NCI-H510A (cell line): ENCODE measurements around the gene AGFG2.

Experiments
- DNase-seq: peaks from one replicate; lab custom pipeline; 2025; lab: John Stamatoyannopoulos, UW

The AGFG2 gene

DNA sequence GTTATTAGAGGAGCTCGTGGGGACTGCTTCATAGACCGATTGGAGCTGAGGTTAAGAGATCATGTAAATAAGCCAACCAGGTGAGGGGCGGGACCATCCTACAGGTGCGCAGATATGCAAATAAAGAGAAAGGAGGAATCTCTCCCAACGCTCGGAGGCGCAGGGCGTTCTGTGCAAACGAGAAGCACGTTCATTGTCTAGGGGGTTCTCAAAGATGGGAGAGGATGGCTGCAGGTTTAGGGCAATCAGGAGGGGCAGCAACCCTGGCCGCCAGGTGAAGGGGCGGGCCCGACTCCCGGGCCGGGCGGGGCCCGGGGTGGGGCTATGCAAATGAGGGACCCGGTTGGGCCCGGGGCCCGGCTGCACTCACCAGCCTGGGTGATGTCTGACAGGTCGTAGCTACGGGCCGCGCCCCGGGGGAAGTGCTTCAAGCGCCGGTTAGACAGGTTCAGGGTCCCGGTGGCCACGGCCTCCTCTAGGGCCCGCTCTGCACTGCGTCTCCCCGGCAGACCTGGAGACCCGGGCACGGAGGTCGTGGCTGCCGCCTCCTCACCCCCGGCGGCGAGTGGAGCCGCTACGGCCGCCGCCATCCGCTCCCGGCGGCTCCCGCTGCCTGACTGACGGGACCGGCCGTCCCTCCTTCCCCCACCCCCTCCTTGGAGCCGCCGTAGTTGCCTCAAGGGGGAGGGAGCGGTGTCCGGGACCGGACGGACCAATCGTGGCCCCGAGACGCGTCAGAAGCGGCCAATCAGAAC lies 46.7 kb downstream of the AGFG2 start, which contains the start of gene LRCH4:
TSS of gene LRCH4 (minus strand) at position 619 of the 755 bp plus-strand sequence. CDS start at position 590, 29 bp downstream.
- DNase-seq: no peak

DNA sequence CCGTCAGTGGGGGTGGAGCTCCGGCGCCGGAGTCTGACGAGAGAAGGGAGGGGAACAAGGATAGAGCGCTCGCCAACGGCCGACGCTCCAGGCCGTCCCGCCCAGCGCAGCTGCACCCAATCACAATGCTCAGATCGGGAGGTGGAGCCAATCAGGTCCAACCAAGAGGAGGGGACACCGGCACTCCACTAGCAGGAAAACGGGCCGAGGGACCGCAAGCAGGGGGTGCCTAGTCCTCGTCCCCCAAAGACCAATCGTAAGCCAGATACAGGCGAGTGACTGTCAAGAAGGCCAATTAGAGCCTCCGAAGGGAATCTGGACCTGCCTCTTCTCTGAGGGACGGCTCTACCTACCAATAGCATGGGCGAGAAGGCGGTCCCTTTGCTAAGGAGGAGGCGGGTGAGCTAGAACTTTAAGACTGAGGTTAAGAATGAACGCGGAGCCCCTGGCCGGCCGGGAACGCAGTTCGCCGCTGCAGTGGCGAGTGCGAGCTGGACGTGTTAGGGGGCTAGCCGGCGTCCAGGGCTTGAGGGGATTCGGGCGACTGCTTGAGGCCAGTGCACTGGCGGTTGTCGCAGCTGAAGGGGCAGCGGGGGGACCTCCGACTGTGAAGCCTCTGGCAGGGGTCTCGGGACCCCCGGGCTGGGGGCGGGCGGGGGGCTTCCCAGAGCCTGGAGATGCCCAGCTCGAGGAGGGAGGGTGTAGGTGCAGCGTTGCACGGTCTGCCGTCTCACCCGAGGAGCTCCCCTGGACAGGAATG lies 47.4 kb downstream of the AGFG2 start, which contains the start of gene FBXO24:
TSS of gene FBXO24 (plus strand) at position 63 of the 760 bp plus-strand sequence. CDS start at position 361, 298 bp downstream.
- peak; percentile 96 for DNase-seq

DNA sequence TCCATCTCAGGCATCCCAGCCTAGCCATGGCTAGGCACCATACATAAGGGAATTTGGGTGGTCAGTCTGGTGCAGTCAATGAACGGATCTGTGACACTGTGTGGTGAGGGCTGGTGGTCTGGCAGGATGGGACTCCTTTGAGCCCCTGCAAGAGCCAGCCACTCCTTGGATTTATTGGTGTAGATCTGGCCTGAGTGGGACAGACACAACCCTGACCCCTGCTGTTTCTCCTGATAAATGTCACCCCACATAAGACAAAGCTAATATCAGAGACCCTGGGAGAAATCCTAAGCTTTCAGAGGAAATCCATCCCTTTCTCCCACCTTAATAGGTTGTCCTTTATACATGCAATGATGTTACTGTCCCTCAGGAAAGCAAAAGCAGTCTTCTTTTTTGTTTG lies 49.4 kb downstream of the AGFG2 start:
- no peak for DNase-seq

DNA sequence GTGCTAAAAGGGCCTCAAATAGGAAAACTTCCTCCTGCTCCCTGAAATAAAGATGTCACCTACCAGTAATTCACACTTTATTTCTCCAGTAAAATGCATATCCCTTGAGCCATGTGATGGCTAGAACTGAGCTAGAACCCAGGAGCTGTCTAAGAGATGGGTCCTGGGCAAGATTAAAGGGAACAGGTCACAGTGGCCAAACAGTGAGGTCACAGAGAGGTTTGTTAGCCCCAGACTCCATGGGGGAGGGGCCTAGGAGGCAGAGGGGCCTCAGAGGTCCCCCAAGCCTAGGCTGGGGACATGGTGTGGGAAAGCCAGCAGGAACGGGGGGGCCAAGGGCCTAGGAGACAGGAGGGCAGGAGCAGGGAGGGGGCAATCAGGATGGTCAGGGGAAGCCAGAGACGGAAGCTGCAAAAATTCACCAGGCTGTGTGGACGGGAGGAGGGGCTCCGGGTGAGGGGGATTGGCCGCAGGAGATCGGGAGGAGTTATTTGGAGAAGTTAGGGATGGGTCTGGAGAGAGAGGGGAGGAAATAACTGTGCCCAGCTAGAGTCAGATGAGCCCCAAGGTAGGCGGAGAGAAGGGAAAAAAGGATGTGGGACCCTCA lies 50.4 kb downstream of the AGFG2 start:
- DNase-seq: no peak

DNA sequence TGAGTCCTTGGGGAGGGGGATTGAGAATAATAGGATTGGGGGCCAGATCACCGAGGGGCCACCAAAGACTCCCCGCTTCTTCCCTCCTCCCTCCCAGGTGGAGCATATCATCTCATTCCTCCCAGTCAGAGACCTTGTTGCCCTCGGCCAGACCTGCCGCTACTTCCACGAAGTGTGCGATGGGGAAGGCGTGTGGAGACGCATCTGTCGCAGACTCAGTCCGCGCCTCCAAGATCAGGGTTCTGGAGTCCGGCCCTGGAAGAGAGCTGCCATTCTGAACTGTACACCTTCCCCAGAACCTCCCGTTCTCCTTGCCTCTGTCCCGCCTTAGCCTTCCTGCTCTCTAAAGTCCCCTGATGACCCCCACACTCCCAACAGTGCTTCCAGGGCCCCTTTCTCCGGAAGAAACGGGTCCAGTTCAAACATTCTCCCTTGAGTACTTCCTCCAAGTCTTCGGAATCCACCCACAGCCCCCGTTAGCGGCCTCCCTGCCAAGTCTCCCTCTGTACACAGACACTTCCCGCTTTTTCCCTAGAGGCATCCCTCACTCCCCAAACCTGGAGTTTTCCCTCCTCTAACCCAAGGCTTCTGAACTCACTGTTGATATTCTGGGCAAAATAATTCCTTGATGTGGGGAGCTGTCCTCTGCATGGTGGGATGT lies 51.2 kb downstream of the AGFG2 start:
- DNase-seq: no peak

DNA sequence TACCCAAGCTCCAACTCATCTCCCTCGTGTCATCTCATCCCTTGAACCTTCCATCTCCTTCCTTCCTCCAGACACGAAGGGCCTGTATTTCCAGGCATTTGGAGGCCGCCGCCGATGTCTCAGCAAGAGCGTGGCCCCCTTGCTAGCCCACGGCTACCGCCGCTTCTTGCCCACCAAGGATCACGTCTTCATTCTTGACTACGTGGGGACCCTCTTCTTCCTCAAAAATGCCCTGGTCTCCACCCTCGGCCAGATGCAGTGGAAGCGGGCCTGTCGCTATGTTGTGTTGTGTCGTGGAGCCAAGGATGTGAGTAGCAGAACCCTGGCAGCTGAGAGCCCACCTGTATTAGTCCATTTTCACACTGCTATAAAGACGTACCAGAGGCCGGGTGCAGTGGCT lies 52.6 kb downstream of the AGFG2 start:
- DNase-seq: no peak

DNA sequence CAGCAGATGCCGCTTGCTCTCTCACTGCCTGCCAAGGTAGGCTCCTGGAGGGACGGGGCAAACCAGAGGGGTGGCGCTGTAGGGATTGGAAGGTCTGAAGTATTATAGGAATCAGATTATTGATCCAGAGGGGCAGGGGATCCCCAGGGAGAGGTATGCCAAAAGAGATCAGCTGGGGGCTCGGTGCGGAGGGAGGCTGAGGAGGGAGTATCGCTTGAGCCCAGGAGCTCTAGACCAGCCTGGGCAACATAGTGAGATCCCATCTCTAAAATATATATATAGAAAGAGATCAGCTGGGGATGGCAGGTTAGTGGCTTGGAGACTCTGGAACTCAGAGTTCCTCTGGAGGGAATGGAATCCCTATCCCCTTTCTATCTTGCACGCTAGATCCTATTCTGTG lies 56.2 kb downstream of the AGFG2 start:
- no peak for DNase-seq

DNA sequence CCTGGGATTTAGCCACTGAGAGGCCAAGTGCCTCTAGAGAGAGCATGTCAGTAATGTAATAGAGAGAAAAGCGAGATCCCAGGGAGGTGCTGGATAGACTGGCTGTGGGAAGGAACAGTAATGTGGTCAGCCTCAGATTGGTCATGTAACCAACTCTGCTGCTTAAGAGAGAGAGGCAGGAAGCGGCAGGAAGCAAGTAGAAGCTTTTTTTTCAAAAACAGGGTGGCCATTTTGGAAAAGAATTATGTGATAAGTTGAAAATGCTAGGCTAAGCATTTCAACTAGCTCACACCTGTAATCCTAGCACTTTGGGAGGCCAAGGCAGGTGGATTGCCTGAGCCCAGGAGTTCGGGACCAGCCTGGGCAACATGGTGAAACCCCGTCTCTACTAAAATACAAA lies 59.4 kb downstream of the AGFG2 start:
- no peak for DNase-seq

DNA sequence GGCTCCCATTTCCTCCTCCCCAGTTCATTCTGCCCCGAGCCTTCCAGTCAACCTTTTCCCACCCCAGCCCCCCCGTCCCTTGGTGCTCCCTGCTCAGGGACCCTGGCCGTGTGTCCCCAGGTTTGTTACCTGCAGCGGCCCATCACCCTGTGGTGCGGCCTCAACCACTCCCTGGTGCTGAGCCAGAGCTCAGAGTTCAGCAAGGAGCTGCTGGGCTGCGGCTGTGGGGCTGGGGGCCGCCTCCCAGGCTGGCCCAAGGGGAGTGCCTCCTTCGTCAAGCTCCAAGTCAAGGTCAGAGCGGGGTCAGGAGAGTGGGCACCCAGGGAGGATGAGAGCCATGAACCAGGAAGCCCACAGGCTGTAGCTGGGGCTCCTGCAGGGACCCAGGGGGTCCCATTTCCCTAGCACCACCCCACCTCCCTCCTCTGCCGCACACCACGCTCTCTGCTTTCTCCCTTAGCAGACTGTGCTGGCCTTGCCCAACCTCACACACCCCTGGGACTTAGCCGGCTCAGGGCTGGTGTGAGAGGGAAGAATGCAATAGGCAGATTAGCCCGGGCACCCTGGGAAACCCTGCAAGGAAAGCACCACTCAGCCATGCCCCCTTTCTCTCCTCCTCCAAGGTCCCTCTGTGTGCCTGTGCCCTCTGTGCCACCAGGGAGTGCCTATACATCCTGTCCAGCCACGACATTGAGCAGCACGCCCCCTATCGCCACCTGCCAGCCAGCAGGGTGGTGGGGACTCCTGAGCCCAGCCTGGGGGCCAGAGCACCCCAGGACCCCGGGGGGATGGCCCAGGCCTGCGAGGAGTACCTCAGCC lies 61.1 kb downstream of the AGFG2 start:
- no peak for DNase-seq

DNA sequence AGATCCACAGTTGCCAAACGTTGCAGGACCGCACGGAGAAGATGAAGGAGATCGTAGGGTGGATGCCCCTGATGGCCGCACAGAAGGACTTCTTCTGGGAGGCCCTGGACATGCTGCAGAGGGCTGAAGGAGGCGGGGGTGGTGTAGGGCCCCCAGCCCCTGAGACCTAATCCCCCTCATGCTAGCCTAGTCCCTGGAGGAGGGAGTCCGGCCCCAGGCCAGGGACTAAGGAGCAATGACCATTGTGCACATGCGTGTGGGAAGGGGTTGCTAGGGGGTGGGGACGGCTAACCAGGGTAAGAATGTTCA lies 61.7 kb downstream of the AGFG2 start:
- DNase-seq: no peak

DNA sequence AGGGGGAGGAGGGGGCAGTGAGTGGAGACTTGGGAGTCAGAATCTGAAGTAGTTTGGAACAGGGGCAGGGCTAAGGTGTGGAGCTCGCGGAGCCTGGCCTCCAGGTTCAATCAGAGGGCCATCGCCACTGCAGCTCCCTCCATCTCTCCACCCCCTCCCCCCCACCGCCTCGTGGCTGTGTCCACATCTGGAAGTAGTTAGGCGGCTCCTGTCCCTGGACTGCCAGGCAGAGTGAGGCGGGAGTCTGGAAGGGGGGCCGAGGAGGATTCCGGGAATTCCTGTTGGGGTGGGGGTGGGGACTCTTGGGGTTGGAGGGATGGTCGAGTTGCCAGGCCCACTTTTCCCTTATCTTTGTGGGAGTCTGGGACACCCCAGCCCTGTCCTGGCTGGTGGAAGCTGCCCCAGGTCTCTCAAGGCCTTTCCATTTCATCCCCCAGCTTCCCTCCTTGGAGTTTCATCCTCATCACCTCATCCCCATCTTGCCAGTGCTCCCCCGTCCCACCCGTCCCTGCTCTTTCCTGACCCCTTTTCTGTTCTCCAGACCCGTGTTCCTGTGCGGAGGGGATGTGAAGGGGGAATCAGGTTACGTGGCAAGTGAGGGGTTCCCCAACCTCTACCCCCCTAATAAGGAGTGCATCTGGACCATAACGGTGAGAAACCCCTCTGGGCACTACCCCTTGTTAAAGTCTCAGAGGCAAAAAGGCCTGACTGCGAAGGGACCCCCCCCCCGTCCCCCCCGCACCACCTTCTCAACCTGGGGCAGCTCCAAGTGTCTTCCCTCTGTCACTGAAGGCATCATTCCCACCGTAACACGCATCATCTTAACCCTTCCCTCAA lies 64.1 kb downstream of the AGFG2 start:
- no peak for DNase-seq

DNA sequence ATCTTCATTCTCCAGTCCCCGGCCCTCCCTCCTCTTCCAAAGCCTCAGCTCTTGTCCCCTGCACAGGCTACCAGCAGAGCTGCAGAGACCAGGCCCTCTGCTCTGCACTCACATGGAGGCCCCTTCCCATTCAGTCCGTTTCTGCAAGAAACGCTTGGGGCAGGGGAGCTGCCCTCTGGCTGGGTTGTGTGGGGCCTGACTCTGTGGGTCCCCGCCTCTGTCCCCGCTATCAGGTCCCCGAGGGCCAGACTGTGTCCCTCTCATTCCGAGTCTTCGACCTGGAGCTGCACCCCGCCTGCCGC lies 64.7 kb downstream of the AGFG2 start:
- DNase-seq: no peak

DNA sequence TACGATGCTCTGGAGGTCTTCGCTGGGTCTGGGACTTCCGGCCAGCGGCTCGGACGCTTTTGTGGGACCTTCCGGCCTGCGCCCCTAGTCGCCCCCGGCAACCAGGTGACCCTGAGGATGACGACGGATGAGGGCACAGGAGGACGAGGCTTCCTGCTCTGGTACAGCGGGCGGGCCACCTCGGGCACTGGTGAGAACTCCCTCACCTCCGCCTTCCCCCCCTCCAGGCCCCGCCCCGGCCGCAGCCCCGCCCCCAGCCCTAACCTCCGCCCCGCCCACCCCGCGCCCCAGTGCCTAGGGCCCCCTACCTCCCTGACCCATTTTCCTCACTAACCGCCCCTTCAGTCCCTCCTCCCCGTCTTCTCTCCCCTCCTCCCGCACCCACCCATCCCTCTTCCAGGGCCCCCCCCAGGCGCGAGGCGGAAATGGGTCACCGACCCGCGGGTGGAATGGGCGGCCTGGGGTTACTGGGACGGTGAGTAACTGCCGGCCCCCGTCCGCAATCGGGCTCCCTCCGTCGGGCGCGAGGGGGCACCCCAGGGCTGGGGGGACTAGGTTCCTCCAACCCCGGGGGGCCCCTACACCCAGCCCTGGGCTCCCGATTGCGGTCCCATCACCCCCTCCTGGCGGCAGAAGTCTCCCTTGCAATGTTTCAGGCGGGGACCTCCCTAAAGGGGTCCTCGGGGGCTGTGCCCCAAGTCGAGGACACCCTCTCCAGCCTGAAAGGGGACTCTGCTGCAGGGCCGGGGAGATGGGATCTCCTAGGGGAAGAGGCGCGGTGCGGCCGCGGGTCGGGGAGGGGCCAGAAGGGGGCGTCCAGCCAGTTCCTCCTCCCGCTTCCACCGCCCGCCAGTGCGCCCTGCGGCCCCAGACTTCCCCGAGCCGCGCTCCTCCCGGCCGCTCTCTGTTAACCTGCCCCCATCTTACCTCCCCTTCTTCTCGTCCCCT lies 65.3 kb downstream of the AGFG2 start:
- DNase-seq: peak; percentile 44

DNA sequence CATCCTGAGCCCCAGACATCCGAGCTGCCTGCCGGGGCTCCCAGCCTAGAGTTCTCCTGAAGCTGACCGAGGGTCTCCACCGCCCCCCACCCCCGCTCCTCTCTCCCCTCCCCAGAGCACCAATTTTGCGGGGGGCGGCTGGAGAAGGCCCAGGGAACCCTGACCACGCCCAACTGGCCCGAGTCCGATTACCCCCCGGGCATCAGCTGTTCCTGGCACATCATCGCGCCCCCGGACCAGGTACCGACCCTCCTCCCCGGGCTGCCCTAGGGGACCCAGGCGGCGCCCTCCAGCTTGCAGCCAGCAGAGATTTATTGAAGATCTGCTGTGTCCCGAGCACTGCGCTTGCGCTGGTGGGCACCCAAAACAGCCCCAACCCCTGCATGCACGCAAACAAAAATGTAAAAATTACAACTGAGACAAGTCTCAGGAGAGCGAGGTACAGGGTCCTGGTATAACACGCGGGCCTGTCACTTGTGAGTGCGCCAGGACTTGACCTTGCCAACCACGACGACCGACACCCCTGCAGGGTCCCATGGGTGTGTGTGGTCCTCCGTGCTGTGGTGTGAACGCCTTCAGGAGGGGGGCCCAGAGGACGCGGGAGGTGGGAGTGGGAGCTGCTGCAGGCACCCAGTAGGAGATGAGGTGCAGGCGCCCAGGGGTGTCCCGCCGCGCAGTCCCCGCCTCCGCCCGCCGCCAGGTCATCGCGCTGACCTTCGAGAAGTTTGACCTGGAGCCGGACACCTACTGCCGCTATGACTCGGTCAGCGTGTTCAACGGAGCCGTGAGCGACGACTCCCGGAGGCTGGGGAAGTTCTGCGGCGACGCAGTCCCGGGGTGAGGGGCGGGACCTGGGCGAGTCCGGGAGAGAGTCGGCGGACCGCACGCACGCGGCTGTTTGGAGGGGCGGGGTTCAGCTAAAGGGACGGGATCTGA lies 66.2 kb downstream of the AGFG2 start:
- DNase-seq: no peak

DNA sequence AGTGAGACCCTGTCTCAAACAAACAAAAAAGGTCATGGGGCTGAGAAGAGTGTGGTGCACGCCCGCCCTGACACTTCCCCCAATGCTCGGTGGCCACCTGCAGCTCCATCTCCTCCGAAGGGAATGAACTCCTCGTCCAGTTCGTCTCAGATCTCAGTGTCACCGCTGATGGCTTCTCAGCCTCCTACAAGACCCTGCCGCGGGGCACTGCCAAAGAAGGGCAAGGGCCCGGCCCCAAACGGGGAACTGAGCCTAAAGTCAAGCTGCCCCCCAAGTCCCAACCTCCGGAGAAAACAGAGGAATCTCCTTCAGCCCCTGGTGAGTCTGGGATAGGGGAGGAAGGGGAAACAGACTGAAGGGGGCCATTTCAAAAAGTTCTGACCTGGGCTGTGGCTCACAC lies 67.3 kb downstream of the AGFG2 start:
- DNase-seq: no peak

DNA sequence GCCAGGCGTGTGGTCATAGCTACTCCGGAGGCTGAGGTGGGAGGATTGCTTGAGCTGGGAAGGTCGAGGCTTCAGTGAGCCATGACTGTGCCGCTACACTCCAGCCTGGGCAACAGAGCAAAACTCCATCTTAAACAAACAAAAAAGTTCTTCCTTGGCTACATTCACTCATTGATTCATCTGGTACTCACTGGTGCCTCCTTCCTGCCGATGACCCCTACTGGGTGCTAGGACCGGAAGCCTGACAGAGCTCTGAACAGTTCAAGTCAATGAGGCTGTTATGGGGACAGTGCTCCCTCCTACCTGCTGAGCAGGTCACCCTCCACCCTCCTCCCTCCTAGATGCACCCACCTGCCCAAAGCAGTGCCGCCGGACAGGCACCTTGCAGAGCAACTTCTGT lies 68.1 kb downstream of the AGFG2 start:
- DNase-seq: no peak

DNA sequence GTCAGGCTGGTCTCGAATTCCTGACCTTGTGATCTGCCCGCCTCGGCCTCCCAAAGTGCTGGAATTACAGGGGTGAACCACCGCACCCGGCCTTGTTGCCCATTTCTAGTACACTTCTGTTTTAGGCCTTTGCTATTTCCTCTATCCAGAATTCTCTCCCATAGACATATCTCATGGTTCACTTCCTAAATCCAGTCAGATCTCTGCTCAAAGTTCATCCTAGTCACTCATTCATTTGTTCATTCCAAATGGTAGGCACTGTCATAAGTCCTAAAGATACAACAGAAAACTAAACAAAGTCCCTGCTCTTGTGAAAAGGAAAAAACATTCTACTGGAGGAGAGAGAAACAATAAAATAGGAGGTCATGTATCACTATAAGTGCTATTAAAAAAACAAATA lies 71.0 kb downstream of the AGFG2 start:
- no peak for DNase-seq

DNA sequence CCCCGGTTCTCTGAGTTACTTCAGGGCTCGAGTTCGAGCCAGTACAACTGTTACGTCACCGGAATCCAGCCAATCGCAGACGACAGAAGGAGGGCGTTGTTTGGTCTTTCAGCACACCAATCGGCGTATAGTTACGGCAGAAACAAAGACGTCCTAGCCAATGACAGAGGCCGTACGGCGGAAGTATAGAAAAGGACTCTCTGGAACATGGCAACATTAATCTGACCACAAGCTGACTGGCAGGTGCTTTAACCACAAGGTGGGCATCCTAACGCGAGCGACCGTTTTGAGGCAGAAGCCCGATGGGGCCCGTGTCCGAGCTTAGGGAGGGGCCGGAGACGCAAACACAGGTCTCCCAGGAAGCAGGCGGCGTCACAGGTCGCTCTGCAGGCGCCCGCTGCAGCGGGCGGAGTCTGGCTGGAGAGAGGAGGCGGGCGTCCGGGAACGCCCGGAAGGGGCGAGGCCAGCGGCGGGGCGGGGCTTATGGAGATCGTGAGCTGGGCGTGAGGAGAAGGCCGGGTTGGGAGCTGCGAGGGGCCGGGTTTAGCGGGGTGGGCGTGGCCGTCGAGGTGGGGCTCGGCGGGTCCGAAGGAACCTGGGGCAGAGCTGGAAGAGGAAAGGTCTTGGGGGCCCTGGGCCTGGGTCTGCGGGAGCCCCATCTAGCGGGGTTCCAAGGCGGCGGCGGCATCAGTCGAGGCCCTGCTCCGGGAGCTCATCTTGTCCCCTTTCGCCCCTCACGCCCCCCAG lies 73.2 kb downstream of the AGFG2 start, which contains the start of gene MOSPD3:
TSS of gene MOSPD3 (plus strand) at position 558 of the 747 bp plus-strand sequence. CDS start 252 bp downstream, outside the sequence.
- peak; percentile 88 for DNase-seq
